22Rv1 (cell line): Measurements from ENCODE around the gene SETD7.

Experiments
- H3K27ac ChIP-seq: fragments of 450-650 bp; 2 replicates; pipeline ENCODE4 v1.5.1; 2017
- ZFX ChIP-seq: fragments of 450-650 bp; IDR thresholded peaks from 2 replicates; pipeline ENCODE4 v1.6.1; 2017; ENCODE audit warnings: antibody characterized with exemption, borderline replicate concordance
- TF ChIP-seq, protein P1 (sequence below): fragments of 450-650 bp; IDR thresholded peaks from 2 replicates; pipeline ENCODE4 v1.5.1; 2017; ENCODE audit warnings: mild to moderate bottlenecking

The SETD7 gene

DNA sequence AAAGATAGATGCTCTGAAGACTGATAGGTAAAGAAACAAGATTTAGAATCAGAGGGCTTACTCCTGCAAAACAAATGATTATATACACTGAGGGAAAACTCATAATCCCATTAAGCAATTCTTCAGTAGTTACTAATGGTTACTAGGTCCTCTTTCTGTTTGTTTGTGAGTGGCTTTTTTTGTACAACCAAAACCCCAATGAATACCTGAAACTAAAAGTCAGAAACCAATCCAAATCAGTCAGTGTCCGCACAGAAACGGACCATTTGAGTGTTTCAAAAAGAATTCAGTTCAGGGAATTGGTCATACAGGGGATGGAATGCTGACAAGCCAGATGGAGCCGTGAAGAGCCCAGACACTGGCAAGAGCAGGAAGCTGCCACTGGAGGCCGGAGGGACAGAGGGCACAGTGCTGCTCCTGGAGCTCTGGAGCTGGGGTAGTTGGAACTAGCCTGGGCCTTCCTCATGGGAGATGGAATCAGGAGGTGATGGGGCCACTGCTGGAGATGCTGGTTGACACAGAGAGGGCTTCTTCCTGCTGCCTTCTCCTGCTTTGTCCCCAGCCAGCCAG, 31.9 kb downstream of the SETD7 start:
- no peak overlapping the region for H3K27ac ChIP-seq
- TF ChIP-seq ZFX: no peak
- TF ChIP-seq, protein P1, sequence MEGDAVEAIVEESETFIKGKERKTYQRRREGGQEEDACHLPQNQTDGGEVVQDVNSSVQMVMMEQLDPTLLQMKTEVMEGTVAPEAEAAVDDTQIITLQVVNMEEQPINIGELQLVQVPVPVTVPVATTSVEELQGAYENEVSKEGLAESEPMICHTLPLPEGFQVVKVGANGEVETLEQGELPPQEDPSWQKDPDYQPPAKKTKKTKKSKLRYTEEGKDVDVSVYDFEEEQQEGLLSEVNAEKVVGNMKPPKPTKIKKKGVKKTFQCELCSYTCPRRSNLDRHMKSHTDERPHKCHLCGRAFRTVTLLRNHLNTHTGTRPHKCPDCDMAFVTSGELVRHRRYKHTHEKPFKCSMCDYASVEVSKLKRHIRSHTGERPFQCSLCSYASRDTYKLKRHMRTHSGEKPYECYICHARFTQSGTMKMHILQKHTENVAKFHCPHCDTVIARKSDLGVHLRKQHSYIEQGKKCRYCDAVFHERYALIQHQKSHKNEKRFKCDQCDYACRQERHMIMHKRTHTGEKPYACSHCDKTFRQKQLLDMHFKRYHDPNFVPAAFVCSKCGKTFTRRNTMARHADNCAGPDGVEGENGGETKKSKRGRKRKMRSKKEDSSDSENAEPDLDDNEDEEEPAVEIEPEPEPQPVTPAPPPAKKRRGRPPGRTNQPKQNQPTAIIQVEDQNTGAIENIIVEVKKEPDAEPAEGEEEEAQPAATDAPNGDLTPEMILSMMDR: no peak

DNA sequence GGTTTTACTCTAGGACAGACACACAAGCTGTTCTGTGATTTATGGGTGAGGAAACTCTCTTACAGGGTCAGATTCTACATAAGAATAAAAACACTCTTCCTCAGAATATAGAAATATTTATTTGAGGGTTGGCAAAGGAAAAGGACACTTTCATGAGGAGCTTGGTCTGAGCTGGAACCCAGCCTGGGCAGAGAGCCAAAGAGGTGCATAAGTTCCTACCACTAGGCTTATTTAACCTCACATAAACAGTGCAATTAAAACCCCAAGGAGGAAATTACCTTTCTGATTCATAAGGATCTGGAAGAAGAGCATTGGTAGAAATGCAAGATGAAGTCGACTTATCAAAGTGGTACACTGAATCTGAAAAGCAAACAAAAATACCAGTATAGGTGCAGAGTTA, 32.9 kb downstream of the SETD7 start:
- TF ChIP-seq ZFX: no peak
- TF ChIP-seq, protein P1: no peak
- no peak overlapping the region for H3K27ac ChIP-seq

- H3K27ac ChIP-seq: no peak overlapping the region
- no peak for TF ChIP-seq ZFX
- TF ChIP-seq, protein P1: no peak
These were observed 33.6 kb downstream of the SETD7 start for GRCh38 chr4:139522457-139522856.

DNA sequence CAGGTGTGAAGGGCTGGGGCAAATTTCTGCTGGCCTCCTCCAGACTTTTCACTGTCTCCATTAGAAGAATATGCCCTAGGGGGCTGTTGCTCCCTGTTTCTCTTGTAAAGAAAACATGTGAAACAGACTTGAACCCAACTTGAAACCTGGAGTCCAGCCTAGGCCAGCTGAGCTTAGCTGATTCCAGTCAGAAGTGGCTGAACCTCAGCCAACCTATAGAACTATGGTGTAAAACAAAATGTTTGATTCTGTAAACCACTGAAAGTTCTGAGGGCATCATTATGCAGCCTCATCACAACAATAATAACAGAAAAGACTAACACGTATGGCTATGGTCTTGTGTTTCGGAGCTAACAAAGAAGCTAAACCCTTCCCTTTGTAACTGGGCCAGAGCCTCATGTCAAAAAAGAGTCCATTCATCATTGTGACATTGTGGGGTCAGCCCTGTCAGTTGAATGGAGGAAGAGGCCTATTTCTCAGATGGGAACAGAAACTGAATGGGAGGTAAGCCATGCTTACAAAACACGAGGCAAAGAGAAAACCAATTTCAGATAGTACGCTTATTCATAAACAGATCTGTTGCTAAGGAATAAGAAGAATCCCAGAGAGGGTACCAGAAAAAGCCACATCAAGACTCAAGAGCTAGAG, 34.1 kb downstream of the SETD7 start:
- H3K27ac ChIP-seq: no peak overlapping the region
- TF ChIP-seq, protein P1: no peak
- TF ChIP-seq ZFX: no peak

GRCh38 chr4:139515531-139515958, 40.5 kb downstream of the SETD7 start:
- no peak overlapping the region for H3K27ac ChIP-seq
- TF ChIP-seq ZFX: no peak
- TF ChIP-seq, protein P1: no peak

DNA sequence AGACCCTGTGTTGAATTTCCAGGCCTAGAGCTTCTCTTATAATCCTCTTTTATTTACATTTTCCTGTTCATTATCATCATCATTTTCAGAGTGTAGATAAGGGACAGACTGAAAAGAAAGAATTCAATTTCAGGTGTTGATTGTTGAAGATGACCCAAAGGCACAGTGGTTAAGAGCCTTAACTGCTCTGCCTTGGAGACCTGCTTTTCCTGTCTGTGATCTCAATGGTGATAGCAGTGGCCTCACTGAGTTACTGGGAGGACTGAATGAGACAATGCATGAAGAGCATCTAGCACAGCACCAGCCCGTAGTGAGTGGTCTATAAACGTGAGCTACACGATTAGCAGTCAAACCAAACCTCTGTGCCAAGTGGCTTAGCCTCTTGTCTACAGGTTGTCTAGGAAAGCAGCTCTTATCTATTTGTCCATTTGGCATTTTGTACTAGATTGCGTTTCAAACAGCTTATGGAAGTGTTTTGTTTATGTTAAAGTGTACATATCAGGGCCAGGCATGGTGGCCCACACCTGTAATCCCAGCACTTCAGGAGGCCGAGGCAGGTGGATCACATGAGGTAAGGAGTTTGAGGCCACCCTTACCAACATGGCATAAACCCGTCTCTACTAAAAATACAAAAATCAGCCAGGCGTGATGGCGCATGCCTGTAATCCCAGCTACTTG, 41.5 kb downstream of the SETD7 start:
- no peak overlapping the region for H3K27ac ChIP-seq
- TF ChIP-seq, protein P1: no peak
- no peak for TF ChIP-seq ZFX

DNA sequence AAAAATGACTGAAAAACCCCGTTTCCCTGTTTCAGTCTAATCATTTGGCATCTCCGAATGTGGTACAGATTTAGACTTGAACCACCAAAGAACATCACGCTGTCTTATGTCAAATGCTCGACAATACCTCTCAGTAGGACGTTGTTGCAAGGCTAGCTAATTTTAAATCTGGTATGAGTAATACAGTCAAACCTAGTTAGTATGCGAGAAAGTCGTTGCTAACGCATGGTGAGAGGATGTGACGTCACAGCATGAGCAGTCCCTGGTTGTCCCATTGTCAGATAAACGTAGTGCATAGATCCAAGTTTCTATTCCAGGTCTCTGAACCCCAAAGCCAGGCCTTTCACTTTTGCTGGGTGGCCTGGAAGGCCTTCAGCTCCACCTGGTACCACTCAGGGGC, 44.7 kb downstream of the SETD7 start:
- no peak overlapping the region for H3K27ac ChIP-seq
- TF ChIP-seq, protein P1: no peak
- TF ChIP-seq ZFX: no peak
